ENCODE data around the gene BTNL8. TPM values are rescaled to one million over a fixed set of nuclear protein-coding genes. Genes with fewer than 3 reads are reported as not detected.

Gene BTNL8
- total and polyA plus RNA-seq, 9 donors: 0.04 to 3.9 (median 0.32) TPM; not detected in 5

DNA sequence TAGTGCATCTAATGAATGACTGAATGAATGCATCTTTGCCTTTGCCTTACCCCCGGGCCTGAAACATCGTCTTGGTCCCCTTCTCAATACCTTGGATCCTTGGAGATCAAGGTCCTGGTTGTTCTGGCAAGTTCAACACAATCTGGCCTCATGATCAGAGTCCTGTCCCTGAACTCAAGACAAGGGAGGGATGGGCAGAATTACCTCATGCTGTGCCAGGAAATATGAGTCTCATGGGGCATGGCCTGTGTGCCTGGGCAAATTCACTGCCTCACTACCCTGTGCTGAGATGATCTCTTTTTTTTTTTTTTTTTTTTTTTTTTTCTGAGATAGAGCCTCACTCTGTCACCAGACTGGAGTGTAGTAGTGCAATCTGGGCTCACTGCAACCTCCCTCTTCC is 89.1 kb downstream of the BTNL8 start:
- 75 to 79% (median 78%) methylated on average over 2 of the region's 2 CpGs for WGBS, 3 donors
- Histone ChIP-seq H3K4me1 (ENCODE audit: insufficient read depth) (no peaks in the 10 kb centered on the region), H3K27ac (no peak overlapping the region), H3K27me3 (no peaks in the 10 kb centered on the region), H3K9me3 (no peaks in the 10 kb centered on the region), H3K36me3 (no peaks in the 10 kb centered on the region), H3K4me3 (no peak overlapping the region)
- no peak for TF ChIP-seq EP300 (IDR thresholded peaks at IDR 0.05)
- TF ChIP-seq CTCF (IDR thresholded peaks at IDR 0.05): no peak
- TF ChIP-seq POLR2A (IDR thresholded peaks at IDR 0.05): no peak
- DNase-seq: no peak
- intact Hi-C loops (cut with DNase I): no loop called here

GRCh38 chr5:180988592-180988991 is 89.6 kb downstream of the BTNL8 start, which contains the start of gene BTNL3:
TSS of gene BTNL3 (plus strand) at chr5:180988846. CDS start at chr5:180989029, 183 bp downstream.
- no peaks in the 10 kb centered on the region for H3K9me3 ChIP-seq
- no peaks in the 10 kb centered on the region for H3K4me1 ChIP-seq (ENCODE audit: insufficient read depth)
- 60 to 77% (median 67%) methylated on average over 5 of the region's 5 CpGs for WGBS, 3 donors
- intact Hi-C loops (cut with DNase I): no loop called here
- no peaks in the 10 kb centered on the region for H3K27me3 ChIP-seq
- no peak for TF ChIP-seq EP300 (IDR thresholded peaks at IDR 0.05)
- TF ChIP-seq CTCF (IDR thresholded peaks at IDR 0.05): no peak
- TF ChIP-seq POLR2A (IDR thresholded peaks at IDR 0.05): no peak
- no peak within 1 kb of the TSS for H3K27ac ChIP-seq
- H3K4me3 ChIP-seq: no peak within 1 kb of the TSS
- no peaks in the 10 kb centered on the region for H3K36me3 ChIP-seq
- DNase-seq: no peak

DNA sequence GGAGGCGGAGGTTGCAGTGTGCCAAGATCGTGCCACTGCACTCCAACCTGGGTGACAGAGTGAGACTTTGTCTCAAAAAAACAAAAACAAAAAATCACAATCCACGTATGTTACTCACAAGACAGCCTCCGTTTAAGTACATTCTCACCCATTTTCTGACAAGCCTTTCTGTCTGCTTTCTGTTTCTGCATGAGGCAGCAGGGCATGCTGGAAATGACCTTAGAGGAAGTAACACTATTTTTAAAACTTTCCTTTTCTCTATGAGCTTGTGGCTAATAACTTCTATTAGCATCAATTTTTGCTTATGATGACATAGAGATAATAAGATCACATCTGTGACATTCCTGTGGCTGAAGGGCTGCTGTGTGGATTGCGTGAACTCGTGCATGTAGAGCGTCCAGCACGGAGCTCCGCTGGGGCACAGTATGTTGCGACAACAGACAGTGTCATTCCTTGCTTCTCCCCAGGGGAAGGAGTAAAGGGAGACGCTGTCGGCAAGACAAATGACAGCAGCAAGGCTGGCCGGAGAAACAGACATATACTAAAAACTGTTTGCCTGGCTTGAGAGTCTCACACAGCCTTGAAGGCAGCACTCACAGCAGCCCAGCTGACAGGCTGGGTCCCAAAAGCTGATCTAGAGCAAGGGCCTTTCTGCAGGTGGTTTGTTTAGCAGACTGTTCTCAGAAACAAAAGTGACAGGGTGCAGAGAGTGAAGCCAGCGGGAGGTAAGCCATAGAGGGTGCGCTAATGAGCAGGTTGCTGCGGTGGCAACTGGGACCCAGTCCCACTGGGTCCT is 91.3 kb downstream of the BTNL8 start:
- 60 to 69% (median 67%) methylated on average over 15 to 16 of the region's 16 CpGs for WGBS, 3 donors
- intact Hi-C loops (cut with DNase I): no loop called here
- no peaks in the 10 kb centered on the region for H3K27me3 ChIP-seq

GRCh38 chr5:180990882-180991242 is 91.9 kb downstream of the BTNL8 start:
- TF ChIP-seq EP300 (IDR thresholded peaks at IDR 0.05) (no peak), POLR2A (IDR thresholded peaks at IDR 0.05) (no peak), CTCF (IDR thresholded peaks at IDR 0.05) (no peak)
- DNase-seq: no peak
- H3K9me3 ChIP-seq: no peaks in the 10 kb centered on the region
- intact Hi-C loops (cut with DNase I): no loop called here
- no peak overlapping the region for H3K27ac ChIP-seq
- no peaks in the 10 kb centered on the region for H3K27me3 ChIP-seq
- 58 to 74% (median 70%) methylated on average over 5 of the region's 5 CpGs for WGBS, 3 donors
- H3K4me1 ChIP-seq (ENCODE audit: insufficient read depth): no peaks in the 10 kb centered on the region
- no peaks in the 10 kb centered on the region for H3K36me3 ChIP-seq
- no peak overlapping the region for H3K4me3 ChIP-seq

More for the DNA sequence above, 91.3 kb downstream of the BTNL8 start:
- DNase-seq: no peak
- Histone ChIP-seq H3K9me3 (no peaks in the 10 kb centered on the region), H3K4me3 (no peak overlapping the region), H3K27ac (no peak overlapping the region), H3K36me3 (no peaks in the 10 kb centered on the region), H3K4me1 (ENCODE audit: insufficient read depth) (no peaks in the 10 kb centered on the region)
- TF ChIP-seq POLR2A (IDR thresholded peaks at IDR 0.05) (no peak), EP300 (IDR thresholded peaks at IDR 0.05) (no peak), CTCF (IDR thresholded peaks at IDR 0.05) (no peak)

Small RNA genes within 50 kb of the gene (small RNA-seq; reads per million reads assigned to genes)
- gene RF00019 (not detected), gene RPS29P12 (not detected)

Other genes with a start within 250 kb of the BTNL8 start
- 10 to 100 TPM in 3 of 7 donors, 1 to 10 TPM in 4; 4.1 to 18.5 (median 7.0) TPM for gene FLT4, start 249.6 kb upstream of the BTNL8 start, total RNA-seq
- 10 to 100 TPM in 1 of 2 donors, 1 to 10 TPM in 1; 3.3 to 12.2 TPM for gene FLT4, start 249.6 kb upstream of the BTNL8 start, polyA plus RNA-seq
- not detected for gene OR2Y1, start 159.1 kb upstream of the BTNL8 start, total RNA-seq
- gene OR2Y1, start 159.1 kb upstream of the BTNL8 start, polyA plus RNA-seq: not detected
- gene MGAT1, start 96.4 kb upstream of the BTNL8 start, total RNA-seq: 100 to 1,000 TPM in 5 of 7 donors, 10 to 100 TPM in 2; 84.0 to 154 (median 131) TPM
- 100 to 1,000 TPM in 1 of 2 donors, 10 to 100 TPM in 1; 66.6 to 128 TPM for gene MGAT1, start 96.4 kb upstream of the BTNL8 start, polyA plus RNA-seq
- gene ZFP62, start 37.9 kb upstream of the BTNL8 start, total RNA-seq: 10 to 100 TPM; 22.7 to 47.8 (median 33.8) TPM
- gene ZFP62, start 37.9 kb upstream of the BTNL8 start, polyA plus RNA-seq: 10 to 100 TPM; 23.2 to 36.3 TPM
- gene BTNL3, start 89.7 kb downstream of the BTNL8 start, total RNA-seq: under 1 TPM in 2 of 7 donors, not detected in 5; 0.12 to 0.36 TPM
- gene BTNL3, start 89.7 kb downstream of the BTNL8 start, polyA plus RNA-seq: not detected
- gene BTNL9, start 141.1 kb downstream of the BTNL8 start, total RNA-seq: 10 to 100 TPM in 3 of 7 donors, 1 to 10 TPM in 3, under 1 TPM in 1; 0.76 to 46.4 (median 9.6) TPM
- 10 to 100 TPM in 1 of 2 donors, 1 to 10 TPM in 1; 7.0 to 10.5 TPM for gene BTNL9, start 141.1 kb downstream of the BTNL8 start, polyA plus RNA-seq
- not detected for gene OR2V1, start 232.0 kb downstream of the BTNL8 start, total RNA-seq
- gene OR2V1, start 232.0 kb downstream of the BTNL8 start, polyA plus RNA-seq: not detected
- gene OR2V2, start 248.4 kb downstream of the BTNL8 start, total RNA-seq: under 1 TPM in 1 of 7 donors, not detected in 6; 0.80 TPM
- not detected for gene OR2V2, start 248.4 kb downstream of the BTNL8 start, polyA plus RNA-seq